ENCODE measurements around the gene TTC3.

The TTC3 gene

DNA sequence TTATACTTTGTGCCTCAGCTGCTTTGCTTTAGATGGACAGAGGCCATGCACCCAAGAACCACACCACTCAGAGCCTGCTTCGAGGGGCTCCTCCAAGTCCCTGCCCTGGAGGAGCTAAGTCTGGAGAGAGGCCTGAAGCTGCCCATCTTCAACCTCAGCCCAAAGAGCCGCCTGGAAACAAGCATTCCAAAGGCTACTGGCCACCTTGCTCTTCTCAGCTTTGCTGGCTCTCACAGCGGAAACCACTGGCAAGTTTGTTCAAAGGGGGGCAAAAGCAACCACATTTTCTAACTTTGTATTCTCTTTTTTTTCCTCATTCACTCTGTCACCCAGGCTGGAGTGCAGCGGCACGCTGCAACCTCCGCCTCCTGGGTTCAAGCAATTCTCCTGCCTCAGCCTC is 170.9 kb downstream of the TTC3 start:
- no peaks in the 10 kb centered on the region for H3K9me3 ChIP-seq (ENCODE audit: insufficient read depth, low read length)
- H4K20me1 ChIP-seq (ENCODE audit: insufficient read depth, low read length) = no peaks in the 10 kb centered on the region
- H3K27me3 ChIP-seq (ENCODE audit: low read depth, low read length) = no peaks in the 10 kb centered on the region
- H3K9ac ChIP-seq (ENCODE audit: low read length) = no peak overlapping the region
- no peak overlapping the region for H3K4me3 ChIP-seq (ENCODE audit: low read length)
- no peaks in the 10 kb centered on the region for H3K4me1 ChIP-seq (ENCODE audit: low read length)
- H2AFZ ChIP-seq (ENCODE audit: low read depth, low read length) = no peak overlapping the region
- H3K4me2 ChIP-seq (ENCODE audit: low read length) = no peak overlapping the region
- no peak overlapping the region for H3K27ac ChIP-seq (ENCODE audit: low read length)
- TF ChIP-seq EZH2phosphoT487 (IDR thresholded peaks at IDR 0.05; ENCODE audit: low read depth) = no peak
- TF ChIP-seq, protein P1, sequence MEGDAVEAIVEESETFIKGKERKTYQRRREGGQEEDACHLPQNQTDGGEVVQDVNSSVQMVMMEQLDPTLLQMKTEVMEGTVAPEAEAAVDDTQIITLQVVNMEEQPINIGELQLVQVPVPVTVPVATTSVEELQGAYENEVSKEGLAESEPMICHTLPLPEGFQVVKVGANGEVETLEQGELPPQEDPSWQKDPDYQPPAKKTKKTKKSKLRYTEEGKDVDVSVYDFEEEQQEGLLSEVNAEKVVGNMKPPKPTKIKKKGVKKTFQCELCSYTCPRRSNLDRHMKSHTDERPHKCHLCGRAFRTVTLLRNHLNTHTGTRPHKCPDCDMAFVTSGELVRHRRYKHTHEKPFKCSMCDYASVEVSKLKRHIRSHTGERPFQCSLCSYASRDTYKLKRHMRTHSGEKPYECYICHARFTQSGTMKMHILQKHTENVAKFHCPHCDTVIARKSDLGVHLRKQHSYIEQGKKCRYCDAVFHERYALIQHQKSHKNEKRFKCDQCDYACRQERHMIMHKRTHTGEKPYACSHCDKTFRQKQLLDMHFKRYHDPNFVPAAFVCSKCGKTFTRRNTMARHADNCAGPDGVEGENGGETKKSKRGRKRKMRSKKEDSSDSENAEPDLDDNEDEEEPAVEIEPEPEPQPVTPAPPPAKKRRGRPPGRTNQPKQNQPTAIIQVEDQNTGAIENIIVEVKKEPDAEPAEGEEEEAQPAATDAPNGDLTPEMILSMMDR (IDR thresholded peaks at IDR 0.05; ENCODE audit: low read depth, low read length) = no peak
- H3K36me3 ChIP-seq (replicated peaks; ENCODE audit: low read depth, low read length) = peaks cover 2% of the 10 kb centered on the region
- peaks cover 7% of the 10 kb centered on the region for H3K79me2 ChIP-seq (ENCODE audit: low read length)

DNA sequence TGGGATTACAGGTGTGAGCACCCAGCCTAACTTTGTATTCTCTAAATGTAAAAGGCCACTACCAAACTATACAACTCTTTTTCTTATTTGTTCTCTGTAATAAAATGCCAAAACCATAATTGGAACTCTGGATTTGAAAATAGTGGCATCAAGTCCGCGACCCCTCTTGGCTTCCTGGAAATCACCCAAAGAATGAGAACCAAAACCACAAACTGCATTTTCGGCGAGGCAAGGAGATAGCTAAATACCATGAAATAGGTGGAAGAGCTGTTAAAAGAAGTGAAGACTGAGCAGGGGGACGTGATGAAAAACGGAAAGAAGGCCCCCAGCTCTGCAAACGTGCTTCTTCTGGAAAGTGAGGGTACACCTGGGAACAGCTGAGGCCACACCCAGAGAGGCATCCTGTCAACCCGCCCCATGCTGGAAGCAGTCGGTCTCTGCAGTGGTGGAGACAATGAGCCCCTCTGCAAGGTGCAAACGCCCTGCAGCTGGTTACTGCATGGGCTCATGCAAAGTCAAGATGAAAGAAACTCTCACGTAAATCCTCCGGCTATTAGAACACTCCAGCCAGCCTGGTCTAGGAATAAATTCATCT is 171.5 kb downstream of the TTC3 start:
- Histone ChIP-seq H3K4me1 (ENCODE audit: low read length) (no peaks in the 10 kb centered on the region), H3K4me3 (ENCODE audit: low read length) (no peak overlapping the region), H4K20me1 (ENCODE audit: insufficient read depth, low read length) (no peaks in the 10 kb centered on the region), H2AFZ (ENCODE audit: low read depth, low read length) (no peak overlapping the region), H3K9ac (ENCODE audit: low read length) (no peak overlapping the region), H3K9me3 (ENCODE audit: insufficient read depth, low read length) (no peaks in the 10 kb centered on the region), H3K27ac (ENCODE audit: low read length) (no peak overlapping the region), H3K79me2 (ENCODE audit: low read length) (peaks cover 10% of the 10 kb centered on the region), H3K27me3 (ENCODE audit: low read depth, low read length) (no peaks in the 10 kb centered on the region), H3K4me2 (ENCODE audit: low read length) (no peak overlapping the region), H3K36me3 (replicated peaks; ENCODE audit: low read depth, low read length) (peaks cover 2% of the 10 kb centered on the region)
- TF ChIP-seq EZH2phosphoT487 (IDR thresholded peaks at IDR 0.05; ENCODE audit: low read depth) = no peak
- TF ChIP-seq, protein P1 (IDR thresholded peaks at IDR 0.05; ENCODE audit: low read depth, low read length) = no peak

DNA sequence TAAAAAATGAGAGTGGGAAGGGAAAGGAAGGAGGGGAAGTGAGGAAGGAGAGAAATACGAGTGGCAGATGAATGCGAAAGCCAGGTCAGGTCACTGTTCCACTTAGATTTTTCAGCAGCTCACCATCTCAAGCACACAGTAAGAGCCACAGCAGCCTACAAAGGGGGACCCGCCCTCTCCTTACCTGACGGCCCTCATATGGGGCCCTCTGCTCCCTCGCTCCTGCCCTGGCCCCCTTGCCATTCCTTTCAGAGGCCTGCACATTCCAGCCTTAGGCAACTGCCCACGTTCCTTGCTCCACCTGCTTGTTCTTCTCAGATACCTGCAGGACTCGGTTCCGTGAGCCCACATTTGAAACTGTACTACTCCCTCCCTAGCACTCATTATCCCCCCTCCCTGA is 172.1 kb downstream of the TTC3 start:
- Histone ChIP-seq H3K4me2 (ENCODE audit: low read length) (no peak overlapping the region), H4K20me1 (ENCODE audit: insufficient read depth, low read length) (no peaks in the 10 kb centered on the region), H3K36me3 (replicated peaks; ENCODE audit: low read depth, low read length) (peaks cover 2% of the 10 kb centered on the region), H3K4me1 (ENCODE audit: low read length) (no peaks in the 10 kb centered on the region), H3K4me3 (ENCODE audit: low read length) (no peak overlapping the region), H3K27ac (ENCODE audit: low read length) (no peak overlapping the region), H3K79me2 (ENCODE audit: low read length) (peaks cover 10% of the 10 kb centered on the region), H3K27me3 (ENCODE audit: low read depth, low read length) (no peaks in the 10 kb centered on the region), H3K9ac (ENCODE audit: low read length) (no peak overlapping the region), H3K9me3 (ENCODE audit: insufficient read depth, low read length) (no peaks in the 10 kb centered on the region), H2AFZ (ENCODE audit: low read depth, low read length) (no peak overlapping the region)
- TF ChIP-seq, protein P1 (IDR thresholded peaks at IDR 0.05; ENCODE audit: low read depth, low read length) = no peak

DNA sequence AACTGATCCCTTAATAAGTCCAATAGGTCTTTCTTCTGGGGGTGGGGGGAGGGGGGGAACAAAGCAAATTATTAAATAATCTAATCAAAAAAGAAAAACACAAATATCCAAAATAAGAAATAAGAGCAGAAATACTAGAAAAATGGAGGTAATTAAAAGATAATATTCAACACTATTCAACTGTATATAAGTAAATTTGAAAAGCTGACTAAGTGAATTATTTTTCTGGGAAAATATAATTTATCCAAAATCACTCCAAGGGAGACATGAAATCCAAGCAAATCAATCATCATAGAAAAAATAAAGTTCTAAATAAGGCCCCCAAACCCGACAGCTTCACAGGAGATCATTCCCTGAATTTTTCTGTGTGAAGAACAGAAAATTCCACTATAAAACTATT is 175.2 kb downstream of the TTC3 start:
- H3K36me3 ChIP-seq (replicated peaks; ENCODE audit: low read depth, low read length) = no peaks in the 10 kb centered on the region
- H3K4me3 ChIP-seq (ENCODE audit: low read length) = no peak overlapping the region
- H3K9ac ChIP-seq (ENCODE audit: low read length) = no peak overlapping the region
- TF ChIP-seq, protein P1 (IDR thresholded peaks at IDR 0.05; ENCODE audit: low read depth, low read length) = no peak
- TF ChIP-seq EZH2phosphoT487 (IDR thresholded peaks at IDR 0.05; ENCODE audit: low read depth) = no peak
- H3K9me3 ChIP-seq (ENCODE audit: insufficient read depth, low read length) = no peaks in the 10 kb centered on the region
- H2AFZ ChIP-seq (ENCODE audit: low read depth, low read length) = no peak overlapping the region
- H3K79me2 ChIP-seq (ENCODE audit: low read length) = peaks cover 10% of the 10 kb centered on the region
- no peaks in the 10 kb centered on the region for H4K20me1 ChIP-seq (ENCODE audit: insufficient read depth, low read length)
- no peaks in the 10 kb centered on the region for H3K4me1 ChIP-seq (ENCODE audit: low read length)
- H3K27ac ChIP-seq (ENCODE audit: low read length) = no peak overlapping the region
- H3K27me3 ChIP-seq (ENCODE audit: low read depth, low read length) = no peaks in the 10 kb centered on the region
- H3K4me2 ChIP-seq (ENCODE audit: low read length) = no peak overlapping the region
